Erythroblast (primary cell): ENCODE measurements around the gene EIF3M.

ENCODE experiments used
- GATA1 ChIP-seq: IDR thresholded peaks from 2 replicates; pipeline ENCODE4 v1.6.1; 2011; ENCODE audit warnings: low read depth, mild to moderate bottlenecking, control low read depth, low read length, moderate library complexity
- POLR2A ChIP-seq: IDR thresholded peaks from 2 replicates; pipeline ENCODE4 v1.6.1; 2011; ENCODE audit warnings: mild to moderate bottlenecking, low read length

DNA sequence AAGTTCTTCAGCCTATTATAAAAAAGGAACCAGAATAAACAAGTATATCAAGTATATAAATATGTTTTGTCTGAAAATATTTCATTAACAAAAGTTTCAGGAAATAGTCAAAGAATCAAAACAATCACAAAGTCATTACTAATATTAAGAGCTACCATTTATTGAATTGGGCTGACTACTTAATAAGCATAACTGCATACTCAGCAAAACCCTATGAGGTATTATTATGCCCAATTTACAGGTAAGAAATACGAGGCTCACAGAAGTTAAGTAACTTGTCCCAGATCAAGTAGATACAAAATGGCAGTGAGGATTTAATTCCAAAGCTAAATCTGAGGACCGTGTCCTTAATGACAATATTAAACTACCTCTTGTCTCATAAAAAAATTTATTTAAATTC is 52.2 kb downstream of the EIF3M start:
- TF ChIP-seq POLR2A (no peak), GATA1 (no peak)
